DMS 273 (cell line): ENCODE results near the gene RNU6-1.

Experiments used
- DNase-seq: peaks from one replicate; lab custom pipeline; 2025; ENCODE audit not compliant: unreplicated experiment; lab: John Stamatoyannopoulos, UW

The RNU6-1 gene

DNA sequence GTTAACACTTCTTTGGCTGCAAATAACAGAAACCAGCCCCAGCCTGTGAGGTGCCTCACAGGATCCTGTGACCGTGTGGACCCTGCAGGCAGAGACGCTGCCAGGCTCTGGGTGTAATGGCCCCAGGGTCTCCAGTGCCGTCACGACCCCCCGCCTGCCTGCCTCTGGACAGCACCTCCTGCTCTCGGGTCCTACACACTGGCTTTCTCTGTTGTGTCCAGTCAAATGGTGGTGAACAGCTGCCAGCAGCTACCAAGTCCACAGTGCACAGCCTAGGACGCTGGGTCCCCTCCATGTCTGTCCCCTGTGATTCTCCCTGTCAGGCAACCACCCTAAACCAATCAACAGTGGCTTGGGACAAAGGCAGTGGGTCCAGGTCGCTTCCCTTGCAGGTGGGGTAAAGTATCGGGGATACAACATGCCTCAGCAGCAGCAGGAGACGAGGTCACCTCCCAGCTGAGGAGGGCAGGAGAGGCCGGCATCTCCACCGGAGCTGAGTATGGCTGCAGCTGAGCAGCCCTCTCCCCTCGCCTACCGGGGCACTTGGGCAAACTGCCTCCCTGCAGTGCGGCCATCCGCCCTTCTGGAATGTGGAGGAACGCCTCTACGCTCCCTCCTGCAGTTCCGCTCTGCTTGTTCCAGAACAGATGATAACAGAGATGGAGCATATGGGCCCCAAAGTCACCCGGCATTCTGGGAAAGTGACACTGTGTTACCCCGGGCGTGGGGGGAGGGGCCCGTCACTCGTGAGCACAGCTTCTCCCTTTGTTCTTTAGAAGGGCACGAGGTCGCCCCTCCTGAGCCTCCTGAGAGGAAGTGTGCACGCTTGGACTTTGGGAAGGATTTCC, 35.6 kb downstream of the RNU6-1 start:
- DNase-seq: no peak

DNA sequence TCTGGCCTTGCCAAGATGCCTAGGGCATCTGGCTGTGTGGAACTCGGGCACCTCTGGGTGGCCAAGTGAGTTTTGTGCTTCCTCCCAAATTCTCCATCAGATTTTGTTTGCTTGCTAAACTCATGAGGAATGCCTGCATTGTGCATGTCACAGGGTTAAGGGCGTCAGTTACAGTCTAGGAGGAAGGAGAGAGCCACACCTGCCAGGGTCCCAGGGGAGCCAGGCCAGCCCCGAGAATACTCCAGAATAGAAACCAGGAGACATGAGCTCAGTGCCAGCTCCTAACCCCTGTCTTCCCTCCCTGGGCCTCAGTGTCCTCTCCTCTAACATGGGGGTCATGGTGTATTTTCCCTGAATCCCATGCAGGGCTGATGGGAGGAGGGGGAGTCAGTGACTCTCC, 36.5 kb downstream of the RNU6-1 start:
- DNase-seq: no peak

DNA sequence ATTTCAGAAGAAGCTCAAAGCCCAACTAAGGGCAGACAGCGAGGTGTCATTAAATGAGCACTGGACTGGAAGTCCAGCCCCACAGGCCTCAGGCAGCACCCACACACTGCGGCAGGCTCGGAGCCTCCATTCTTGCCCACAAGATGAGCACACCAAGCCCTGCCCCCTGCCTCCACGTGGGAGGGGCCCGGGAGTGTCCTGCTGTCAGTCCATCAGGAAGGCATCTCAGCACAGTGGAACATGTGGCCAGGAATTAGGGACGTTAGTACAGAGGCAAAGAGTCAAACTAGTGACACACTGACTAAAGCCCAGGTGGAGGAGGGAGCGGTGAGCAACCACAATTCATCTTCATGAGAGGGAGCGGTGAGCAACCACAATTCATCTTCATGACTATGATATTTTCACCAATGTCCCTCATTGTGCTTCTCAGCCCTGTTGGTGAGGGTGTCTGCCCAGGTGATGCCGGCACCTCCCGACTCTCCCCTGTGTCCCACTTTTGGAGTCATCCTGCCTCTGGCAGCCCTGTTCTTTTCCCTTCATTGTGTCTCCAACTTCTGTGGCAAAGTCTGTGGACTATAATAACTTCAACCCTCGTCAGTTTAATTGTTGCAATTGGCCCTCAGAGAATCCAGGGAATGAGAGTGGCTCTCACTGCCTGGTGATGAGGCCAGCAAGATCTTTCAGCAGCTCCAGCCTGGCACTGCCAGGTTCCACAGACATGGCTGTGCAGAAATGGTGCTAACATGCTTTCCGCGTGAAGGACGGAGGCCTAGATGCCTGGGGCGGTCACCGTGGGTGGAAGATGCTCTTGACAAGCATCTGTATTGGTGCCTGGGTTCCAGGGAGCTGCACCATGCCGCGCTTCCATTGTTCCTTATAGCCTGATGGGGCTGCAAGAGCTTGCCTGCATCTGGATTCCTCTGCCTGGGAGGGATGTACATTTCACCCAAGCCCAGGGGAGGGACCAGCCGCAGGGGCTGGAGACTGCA, 37.6 kb downstream of the RNU6-1 start:
- DNase-seq: no peak

DNA sequence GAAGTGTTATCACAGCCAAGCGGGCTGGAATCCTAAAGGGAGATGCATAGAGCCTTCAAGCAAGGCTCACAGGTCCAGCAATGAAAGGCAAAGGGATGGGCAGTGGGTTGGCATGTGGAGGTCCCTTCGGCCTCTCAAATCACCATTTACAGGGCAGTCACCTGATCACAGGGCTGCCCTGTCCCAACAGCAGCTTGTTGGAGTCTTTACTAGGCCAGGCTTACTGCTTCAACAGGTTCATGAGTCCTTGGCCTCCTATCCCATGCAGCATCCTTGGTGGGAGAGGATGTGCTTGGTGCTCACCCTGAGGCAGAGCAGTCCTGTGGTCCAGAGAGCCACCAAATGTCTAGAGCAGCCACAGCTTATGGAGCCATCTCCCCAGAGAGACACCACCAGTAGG, 38.7 kb downstream of the RNU6-1 start:
- no peak for DNase-seq

DNA sequence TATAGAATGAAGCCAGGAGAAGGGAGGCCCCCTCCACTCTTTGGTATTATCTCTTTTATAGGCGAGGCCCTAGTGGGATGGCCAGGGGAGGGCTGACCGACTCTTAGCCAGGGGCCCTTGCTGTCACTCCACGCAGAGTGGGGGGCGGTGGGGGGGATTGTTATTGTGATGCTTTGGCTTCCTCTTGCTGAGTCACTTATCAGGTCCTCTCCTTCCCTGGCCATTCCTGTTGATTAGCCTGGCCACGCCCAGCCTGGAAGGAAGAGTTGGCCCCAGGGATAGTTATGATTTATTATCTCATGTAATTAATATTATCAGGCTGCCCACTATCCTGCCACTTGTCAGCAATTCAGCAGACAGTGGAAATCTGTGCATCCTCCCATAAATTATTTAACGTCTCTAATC, 40.0 kb downstream of the RNU6-1 start:
- no peak for DNase-seq

DNA sequence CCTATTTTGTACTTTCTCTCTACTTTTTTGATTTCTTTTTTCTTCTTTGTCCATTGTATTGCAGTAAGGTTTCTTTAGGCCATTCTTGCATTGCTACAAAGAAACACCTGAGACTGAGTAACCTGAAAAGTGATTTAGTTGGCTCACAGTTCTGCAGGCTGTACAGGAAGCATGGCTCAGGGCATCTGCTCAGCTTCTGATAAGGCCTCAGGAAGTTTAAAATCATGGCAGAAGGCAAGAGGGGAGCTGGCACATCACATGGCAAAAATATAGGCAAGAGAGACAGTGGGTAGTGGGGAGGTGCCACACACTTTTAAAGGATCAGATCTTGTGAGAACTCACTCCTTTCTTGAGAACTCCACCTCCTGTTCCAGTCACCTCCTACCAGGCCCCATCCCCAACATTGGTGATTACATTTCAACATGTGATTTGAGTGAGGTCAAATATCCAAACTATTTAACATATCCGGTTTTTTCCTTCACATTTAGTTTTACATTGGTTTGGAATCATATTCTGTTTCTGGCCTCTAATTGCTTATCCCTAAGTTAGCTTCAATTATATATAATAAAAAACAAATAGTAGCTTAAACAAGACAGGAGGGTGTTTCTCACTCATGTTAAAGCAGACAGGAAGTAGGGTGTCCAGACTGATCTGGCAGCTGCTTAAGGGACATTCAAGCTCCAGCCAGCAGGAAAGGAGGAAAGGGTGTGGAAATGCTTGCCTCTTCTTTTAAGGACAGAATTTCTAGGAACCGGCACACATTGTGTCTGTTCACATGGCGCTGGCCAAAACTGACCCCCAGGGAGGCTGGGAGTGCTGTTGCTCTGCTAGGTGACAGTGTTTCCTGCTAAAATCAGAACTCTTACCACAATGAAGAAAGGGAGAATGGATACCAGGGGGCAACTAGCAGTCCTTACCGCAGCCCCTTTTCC, 43.4 kb downstream of the RNU6-1 start:
- DNase-seq: no peak

DNA sequence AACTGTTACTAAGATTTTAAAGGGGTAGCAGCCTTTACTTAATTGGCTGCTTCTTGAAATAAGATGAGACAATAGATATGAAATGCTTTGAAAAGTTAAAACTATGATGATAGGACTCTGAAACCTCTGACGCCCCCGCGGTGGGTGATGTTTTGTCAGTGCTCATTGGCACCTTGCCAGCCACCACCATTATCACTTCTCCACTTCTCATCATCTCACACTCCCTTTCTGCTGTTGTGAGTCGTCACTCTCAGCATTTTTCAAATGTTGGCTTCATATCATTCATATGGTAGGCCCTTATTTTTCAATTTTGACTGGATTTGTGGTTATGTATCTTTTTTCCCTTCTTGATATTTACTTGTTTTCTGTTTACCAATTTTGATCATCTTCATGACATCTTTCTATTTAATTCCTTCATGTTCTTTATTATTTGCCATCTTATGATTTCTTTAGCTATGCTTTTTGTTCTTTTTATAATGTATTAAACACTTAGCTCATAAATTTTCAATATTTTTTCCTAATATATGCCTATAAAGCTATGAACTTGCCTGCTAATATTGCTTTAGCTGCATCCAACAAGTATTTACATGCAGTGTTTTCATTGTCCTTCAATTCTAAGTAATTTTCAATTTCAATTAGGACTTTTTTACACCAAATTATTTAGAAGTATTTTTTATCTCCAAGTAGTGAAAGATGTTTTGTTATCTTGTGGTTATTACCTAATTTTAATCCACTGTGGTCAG, 44.8 kb downstream of the RNU6-1 start:
- no peak for DNase-seq

DNA sequence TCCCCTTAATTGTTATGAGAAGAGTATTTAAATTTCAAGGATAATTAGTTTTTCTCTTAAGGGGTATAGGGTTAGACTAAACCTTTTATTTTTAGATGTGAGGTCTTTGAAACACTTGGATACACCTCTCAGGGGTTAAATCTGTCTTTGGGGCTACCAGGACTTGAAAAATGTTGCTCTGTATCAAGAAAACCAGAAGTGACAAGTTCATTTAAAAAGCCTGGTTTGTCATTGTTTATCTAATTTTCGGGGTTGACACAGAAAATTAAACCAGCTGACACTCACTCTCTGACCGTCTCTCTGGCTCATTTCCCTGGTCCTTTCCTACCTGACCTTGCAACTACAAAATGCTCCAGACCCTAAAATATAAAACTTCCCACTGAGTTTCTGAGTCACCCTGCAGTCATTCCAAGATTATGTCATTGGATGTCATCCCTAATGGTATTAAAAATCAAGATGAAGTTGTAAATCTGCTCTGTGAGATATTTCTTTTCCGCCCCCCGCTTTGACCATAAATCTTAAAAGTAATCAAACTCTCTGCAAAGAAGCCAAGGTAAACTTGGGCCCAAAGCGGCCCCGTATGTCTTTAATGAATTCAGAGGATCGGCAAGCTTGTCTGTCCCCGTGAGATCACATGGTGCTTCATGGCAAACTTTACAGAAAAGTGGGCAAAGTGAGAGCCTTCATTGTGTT, 47.4 kb downstream of the RNU6-1 start:
- no peak for DNase-seq

DNA sequence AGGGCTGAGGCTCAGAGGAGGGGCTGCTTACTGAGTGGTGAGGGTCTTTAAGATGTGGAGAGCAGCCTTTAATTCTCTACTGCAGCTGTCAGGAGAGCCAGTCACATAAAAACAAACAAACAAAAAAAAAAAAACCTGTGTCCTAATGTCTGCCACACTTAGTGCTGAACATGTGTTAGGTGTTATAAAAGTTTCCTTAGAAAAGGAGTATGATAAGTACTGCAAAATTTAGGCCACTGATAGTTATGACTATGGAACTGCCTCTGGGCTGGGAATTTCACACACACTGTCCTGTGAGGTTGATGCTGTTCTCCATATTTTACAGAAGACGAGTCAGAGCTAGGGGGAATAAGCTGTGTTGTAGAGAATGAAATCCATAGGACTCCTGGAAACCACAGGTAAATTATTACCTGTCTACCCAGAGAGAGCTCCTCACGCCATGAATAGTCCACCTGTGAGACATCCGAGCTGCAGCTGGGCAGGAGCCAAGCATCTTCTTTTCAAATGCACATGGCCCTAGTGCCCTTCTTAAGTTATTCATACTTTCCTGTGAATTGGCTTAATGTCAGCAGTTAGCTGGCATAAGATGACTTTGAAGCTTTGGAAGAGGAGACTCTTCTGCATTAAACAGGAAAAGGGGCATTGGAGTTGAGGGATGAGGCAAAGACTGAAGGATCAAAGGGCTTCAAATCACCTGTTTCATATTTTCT, 49.1 kb downstream of the RNU6-1 start:
- no peak for DNase-seq
